T-cell (primary cell): ENCODE results near the gene ZRANB3. TPM values are rescaled to one million over a fixed set of nuclear protein-coding genes. Genes with fewer than 3 reads are reported as not detected.

Experiments
- ATAC-seq, 4 experiments: fragments of 200-7000 bp in 3 of 4; fragments of 150-1000 bp in 1 of 4; cut with Tn5 transposase; replicated peaks in 1 of 4; 1 replicate in 3 of 4; 2 replicates in 1 of 4; pipeline ENCODE4 v1.10.0; 2021; ENCODE audit warnings: moderate library complexity in 3 of 4, mild to moderate bottlenecking in 2 of 4, moderate number of reproducible peaks in 1 of 4
- CTCF ChIA-PET, 2 donors: fragments of 300-600 bp; sonication (Branson Sonifier 250); formaldehyde crosslinking; loops; one replicate each; lab custom pipeline; 2022; ENCODE audit warnings: antibody characterized with exemption in 2 of 2; lab: Charles Lee
- POLR2A ChIA-PET, 2 donors: fragments of 300-600 bp; sonication (Branson Sonifier 250); formaldehyde crosslinking; loops; one replicate each; lab custom pipeline; 2022; ENCODE audit warnings: antibody characterized with exemption in 2 of 2; lab: Charles Lee
- DNase-seq, 35 experiments: peaks; one replicate each; pipeline versions ENCODE4 v3.0.0 to v3.0.0-alpha.2; 2013 to 2023
- H3K27ac ChIP-seq: one replicate; pipeline ENCODE4 v1.5.1; 2013; ENCODE audit warnings: low read length
- H3K27me3 ChIP-seq, 2 experiments: replicated peaks in 1 of 2; 1 replicate in 1 of 2; 2 replicates in 1 of 2; pipeline versions ENCODE4 v1.6.1 to v1.7.0; 2013; ENCODE audit warnings: low read length in 1 of 2, mixed read lengths in 1 of 2; ENCODE audit not compliant: control insufficient read depth in 2 of 2, insufficient read depth in 2 of 2; ENCODE audit errors: extremely low read depth in 1 of 2
- H3K36me3 ChIP-seq, 2 donors: 1 replicate in 1 of 2; 2 replicates in 1 of 2; pipeline versions ENCODE4 v1.6.1 to v1.7.0; 2013; ENCODE audit warnings: low read length in 1 of 2; ENCODE audit not compliant: control insufficient read depth in 2 of 2, insufficient read depth in 1 of 2; ENCODE audit errors: extremely low read depth in 1 of 2
- H3K4me1 ChIP-seq, 2 experiments: 1 replicate in 1 of 2; 2 replicates in 1 of 2; pipeline versions ENCODE4 v1.6.1 to v1.7.0; 2013; ENCODE audit warnings: low read length in 2 of 2, mixed read lengths in 1 of 2; ENCODE audit not compliant: insufficient read depth in 2 of 2, control insufficient read depth in 1 of 2; ENCODE audit errors: extremely low read depth in 1 of 2
- H3K4me3 ChIP-seq, 2 donors: 1 replicate in 1 of 2; 2 replicates in 1 of 2; pipeline versions ENCODE4 v1.5.1 to v1.7.0; 2013; ENCODE audit warnings: mild to moderate bottlenecking in 2 of 2, low read length in 1 of 2, moderate library complexity in 1 of 2; ENCODE audit not compliant: control insufficient read depth in 1 of 2; ENCODE audit errors: extremely low read depth in 1 of 2
- H3K9me3 ChIP-seq: 2 replicates; pipeline ENCODE4 v1.7.0; 2013
- H3K27ac Mint-ChIP-seq, 2 donors: one replicate each; pipeline ENCODE4 v1.8.0; 2020 to 2021; ENCODE audit warnings: mild to moderate bottlenecking in 2 of 2, mixed read lengths in 2 of 2
- H3K27me3 Mint-ChIP-seq, 2 donors: one replicate each; pipeline ENCODE4 v1.8.0; 2021 to 2022; ENCODE audit warnings: mixed read lengths in 2 of 2
- H3K36me3 Mint-ChIP-seq: one replicate; pipeline ENCODE4 v1.8.0; 2021; ENCODE audit warnings: mixed read lengths
- H3K4me1 Mint-ChIP-seq, 3 donors: one replicate each; pipeline ENCODE4 v1.8.0; 2020 to 2022; ENCODE audit warnings: mixed read lengths in 3 of 3, mild to moderate bottlenecking in 1 of 3
- H3K4me3 Mint-ChIP-seq, 3 donors: one replicate each; pipeline ENCODE4 v1.8.0; 2020 to 2022; ENCODE audit warnings: mild to moderate bottlenecking in 3 of 3, mixed read lengths in 3 of 3, moderate library complexity in 3 of 3
- H3K9me3 Mint-ChIP-seq, 3 donors: one replicate each; pipeline ENCODE4 v1.8.0; 2020 to 2022; ENCODE audit warnings: mixed read lengths in 3 of 3
- WGBS: methylation state at CpG from one replicate; pipeline ENCODE4 v1.1.5; 2013; ENCODE audit warnings: missing lambda C conversion rate; ENCODE audit not compliant: insufficient coverage; 5-methylcytosine and 5-hydroxymethylcytosine counted together
- total RNA-seq, 35 experiments: library from RNA in 6 of 35; stranded (reverse) in 6 of 35; fragments of 120-200 nt in 1 of 35; gene quantifications; one replicate each; pipeline versions ENCODE4 v1.2.1 to v1.2.4 and lab custom pipeline; 2013 to 2026

Gene ZRANB3
- total RNA-seq, 5 donors from 2014 or later (not counting 1 experiment from before 2014, with no cell fraction given): 3.3 to 8.6 (median 5.3) TPM

- no peaks in the 10 kb centered on the region for H3K9me3 Mint-ChIP-seq
- no peak overlapping the region for H3K4me3 ChIP-seq
- ATAC-seq (no peak), DNase-seq (no peak)
- H3K4me1 Mint-ChIP-seq: peaks cover 0 to 20% (median 1%) of the 10 kb centered on the region in 3 donors
- no peaks in the 10 kb centered on the region for H3K27me3 Mint-ChIP-seq
- peaks cover 56% of the 10 kb centered on the region for H3K36me3 Mint-ChIP-seq
- no peaks in the 10 kb centered on the region for H3K9me3 ChIP-seq
- H3K4me1 ChIP-seq: no peaks in the 10 kb centered on the region
- ChIA-PET POLR2A (no interaction called here), CTCF (no interaction called here)
- no peaks in the 10 kb centered on the region for H3K27me3 ChIP-seq
- peaks cover 7 to 49% of the 10 kb centered on the region in 2 donors for H3K36me3 ChIP-seq
- H3K4me3 Mint-ChIP-seq: no peak overlapping the region
- WGBS: no CpG with 5 or more reads among the region's 4 CpGs
- peak overlapping the region; percentile 3 to 75 for H3K27ac Mint-ChIP-seq
- no peak overlapping the region for H3K27ac ChIP-seq
These were observed 368.2 kb downstream of the ZRANB3 start for GRCh38 chr2:135162786-135163185.

DNA sequence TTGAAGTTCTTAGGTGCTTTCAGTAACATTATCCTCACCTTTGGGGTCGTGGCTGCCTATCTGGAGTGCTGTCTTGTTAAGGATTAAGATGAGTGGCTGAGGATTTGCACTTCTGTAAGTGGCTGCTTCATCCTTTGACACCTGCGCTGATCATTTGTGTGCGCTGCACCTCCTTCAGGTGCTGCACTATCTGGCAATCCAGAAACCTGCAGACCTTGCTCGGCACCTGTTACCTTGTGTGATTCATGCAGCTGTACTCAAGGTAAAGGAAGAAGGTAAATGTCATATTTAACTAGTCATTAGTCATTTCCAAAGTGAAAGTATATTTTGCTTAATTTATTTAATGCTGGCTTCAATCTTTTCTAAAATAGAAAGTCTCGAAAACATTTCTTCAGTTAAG, 368.6 kb downstream of the ZRANB3 start:
- ChIA-PET CTCF (no interaction called here), POLR2A (no interaction called here)
- Mint-ChIP-seq H3K4me3 (no peak overlapping the region), H3K4me1 (peaks cover 0 to 22% (median 1%) of the 10 kb centered on the region in 3 donors), H3K36me3 (peaks cover 55% of the 10 kb centered on the region), H3K27me3 (no peaks in the 10 kb centered on the region), H3K9me3 (no peaks in the 10 kb centered on the region), H3K27ac (peak overlapping the region; percentile 3 to 22)
- no peaks in the 10 kb centered on the region for H3K4me1 ChIP-seq
- peaks cover 7 to 46% of the 10 kb centered on the region in 2 donors for H3K36me3 ChIP-seq
- WGBS: 33% methylated on average over 2 of the region's 5 CpGs
- no peak for DNase-seq
- no peak overlapping the region for H3K27ac ChIP-seq
- no peaks in the 10 kb centered on the region for H3K27me3 ChIP-seq
- H3K4me3 ChIP-seq: no peak overlapping the region
- no peak for ATAC-seq
- H3K9me3 ChIP-seq: no peaks in the 10 kb centered on the region

GRCh38 chr2:135159191-135159590, 371.8 kb downstream of the ZRANB3 start:
- Mint-ChIP-seq H3K9me3 (no peaks in the 10 kb centered on the region), H3K36me3 (peaks cover 62% of the 10 kb centered on the region), H3K27ac (peak overlapping the region in 1 of 2 donors; percentile 26), H3K4me1 (peaks cover 1 to 22% (median 5%) of the 10 kb centered on the region in 3 donors), H3K4me3 (no peak overlapping the region), H3K27me3 (no peaks in the 10 kb centered on the region)
- 100% methylated on average over 1 of the region's 2 CpGs for WGBS
- H3K36me3 ChIP-seq: peaks cover under 1 to 39% of the 10 kb centered on the region in 2 donors
- ChIA-PET CTCF (no interaction called here), POLR2A (no interaction called here)
- ATAC-seq (no peak), DNase-seq (no peak)
- no peaks in the 10 kb centered on the region for H3K9me3 ChIP-seq
- H3K4me3 ChIP-seq: no peak overlapping the region
- no peaks in the 10 kb centered on the region for H3K27me3 ChIP-seq
- no peak overlapping the region for H3K27ac ChIP-seq
- no peaks in the 10 kb centered on the region for H3K4me1 ChIP-seq

DNA sequence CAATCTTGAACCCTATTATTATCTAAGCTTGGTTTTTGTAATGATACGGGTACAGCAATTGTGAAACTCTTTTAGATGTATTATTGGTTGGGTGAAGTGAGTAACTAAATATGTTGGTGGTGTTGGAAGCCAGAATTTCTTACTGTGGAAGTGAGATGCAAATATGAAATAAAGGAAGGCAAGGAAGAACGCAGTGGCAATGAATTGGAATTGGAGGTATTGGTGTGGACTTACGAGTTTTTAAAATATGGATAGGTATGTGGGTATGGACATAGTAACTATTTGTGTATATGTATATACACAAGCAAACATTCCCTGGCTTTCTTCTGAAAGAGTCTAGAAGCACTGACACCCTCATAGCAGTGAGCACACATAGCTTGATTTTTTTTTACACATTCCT, 373.2 kb downstream of the ZRANB3 start:
- Mint-ChIP-seq H3K27ac (no peak overlapping the region), H3K4me3 (no peak overlapping the region), H3K9me3 (no peaks in the 10 kb centered on the region), H3K36me3 (peaks cover 65% of the 10 kb centered on the region), H3K4me1 (peaks cover 1 to 18% (median 5%) of the 10 kb centered on the region in 3 donors), H3K27me3 (no peaks in the 10 kb centered on the region)
- WGBS: 60% methylated on average over 1 of the region's 3 CpGs
- POLR2A ChIA-PET: no interaction called here
- Histone ChIP-seq H3K36me3 (peaks cover 0 to 43% of the 10 kb centered on the region in 2 donors), H3K27ac (no peak overlapping the region), H3K9me3 (no peaks in the 10 kb centered on the region), H3K27me3 (no peaks in the 10 kb centered on the region), H3K4me1 (no peaks in the 10 kb centered on the region), H3K4me3 (no peak overlapping the region)
- ATAC-seq (no peak), DNase-seq (no peak)
- CTCF ChIA-PET: no interaction called here

DNA sequence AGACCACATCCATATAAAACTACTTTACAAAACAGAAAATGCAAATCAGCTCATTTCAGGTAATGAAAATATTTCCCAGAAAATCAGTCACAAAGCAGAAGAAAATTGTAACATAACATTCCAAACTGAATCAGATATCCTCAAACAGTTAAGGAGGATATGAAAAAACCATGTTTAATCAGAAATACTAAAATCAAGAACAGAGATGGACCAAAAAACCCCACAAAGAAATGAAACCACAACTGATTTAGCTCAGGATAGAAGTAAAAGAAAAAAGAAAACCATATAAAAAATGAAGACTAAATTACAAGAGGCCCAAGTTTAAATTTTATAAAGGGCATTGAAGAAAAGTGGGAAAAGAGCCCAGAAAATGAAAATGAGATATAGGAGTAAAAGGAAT, 376.1 kb downstream of the ZRANB3 start:
- Mint-ChIP-seq H3K27ac (no peak overlapping the region), H3K4me3 (no peak overlapping the region), H3K36me3 (peaks cover 82% of the 10 kb centered on the region), H3K27me3 (no peaks in the 10 kb centered on the region), H3K4me1 (peaks cover 9 to 24% (median 15%) of the 10 kb centered on the region in 3 donors), H3K9me3 (no peaks in the 10 kb centered on the region)
- Histone ChIP-seq H3K9me3 (no peaks in the 10 kb centered on the region), H3K27me3 (no peaks in the 10 kb centered on the region), H3K4me3 (no peak overlapping the region), H3K36me3 (peaks cover 0 to 66% of the 10 kb centered on the region in 2 donors), H3K4me1 (no peaks in the 10 kb centered on the region), H3K27ac (no peak overlapping the region)
- POLR2A ChIA-PET: no interaction called here
- no peak for ATAC-seq
- no peak for DNase-seq
- CTCF ChIA-PET: no interaction called here

GRCh38 chr2:135152361-135152760, 378.7 kb downstream of the ZRANB3 start:
- CTCF ChIA-PET: interaction anchor here in 1 of 2 donors (0.5 kb wide), 1 partner anchor 12 kb away, joined by 3 read pairs; no protein-coding TSS in a partner anchor
- Mint-ChIP-seq H3K36me3 (peaks cover 68% of the 10 kb centered on the region), H3K27ac (no peak overlapping the region), H3K9me3 (no peaks in the 10 kb centered on the region), H3K4me1 (peaks cover 9 to 15% (median 11%) of the 10 kb centered on the region in 3 donors), H3K27me3 (no peaks in the 10 kb centered on the region), H3K4me3 (no peak overlapping the region)
- Histone ChIP-seq H3K27me3 (no peaks in the 10 kb centered on the region), H3K4me3 (no peak overlapping the region), H3K9me3 (no peaks in the 10 kb centered on the region), H3K36me3 (peaks cover 0 to 48% of the 10 kb centered on the region in 2 donors), H3K4me1 (no peaks in the 10 kb centered on the region), H3K27ac (no peak overlapping the region)
- no CpG with 5 or more reads among the region's 1 CpG for WGBS
- POLR2A ChIA-PET: no interaction called here
- ATAC-seq (no peak), DNase-seq (no peak)

DNA sequence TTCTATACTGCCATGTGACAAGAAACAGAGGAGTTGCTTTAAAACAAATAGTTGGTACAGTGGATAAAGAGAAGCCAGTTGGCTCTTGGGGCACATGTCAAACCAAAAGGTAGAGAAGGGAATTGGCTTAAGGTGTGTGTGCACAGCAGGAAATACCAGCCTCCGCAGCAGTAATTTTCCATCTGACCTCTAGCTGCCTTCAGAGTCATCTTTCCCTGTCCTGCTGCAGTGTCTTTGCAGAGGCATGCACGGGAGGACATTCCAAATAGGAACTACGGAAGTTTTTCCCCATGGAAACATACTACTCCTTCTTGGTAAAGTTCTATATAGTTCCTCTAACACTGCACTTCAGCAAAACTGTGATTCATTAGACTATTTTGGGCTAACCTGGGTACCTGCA, 379.4 kb downstream of the ZRANB3 start:
- Mint-ChIP-seq H3K36me3 (peaks cover 64% of the 10 kb centered on the region), H3K27me3 (no peaks in the 10 kb centered on the region), H3K4me1 (peaks cover 9 to 15% (median 12%) of the 10 kb centered on the region in 3 donors), H3K4me3 (no peak overlapping the region), H3K9me3 (no peaks in the 10 kb centered on the region), H3K27ac (no peak overlapping the region)
- Histone ChIP-seq H3K36me3 (peaks cover 0 to 43% of the 10 kb centered on the region in 2 donors), H3K9me3 (no peaks in the 10 kb centered on the region), H3K4me3 (no peak overlapping the region), H3K4me1 (no peaks in the 10 kb centered on the region), H3K27ac (no peak overlapping the region), H3K27me3 (no peaks in the 10 kb centered on the region)
- DNase-seq: no peak
- ATAC-seq: no peak
- POLR2A ChIA-PET: no interaction called here
- CTCF ChIA-PET: no interaction called here
- WGBS: 100% methylated on average over 3 of the region's 3 CpGs
